AG04449 (cell line): ENCODE data around the gene KCNQ1.

Source experiments
- CTCF ChIA-PET: fragments of 350-600 bp; formaldehyde crosslinking; extraction: SDS; loops from one replicate; lab custom pipeline; 2021; ENCODE audit warnings: antibody characterized with exemption; lab: Yijun Ruan, JAX
- POLR2A ChIA-PET: fragments of 400-600, 350-600 bp; formaldehyde crosslinking; extraction: SDS; loops from one replicate; lab custom pipeline; 2020; ENCODE audit warnings: antibody characterized with exemption, inconsistent platforms; lab: Yijun Ruan, JAX
- DNase-seq: peaks from one replicate; pipeline ENCODE4 v3.0.0-alpha.2; 2010; ENCODE audit warnings: low read depth, low spot score
- H3K4me3 ChIP-seq: 2 replicates; pipeline ENCODE4 v1.5.1; 2011; ENCODE audit warnings: low read depth, mild to moderate bottlenecking, control low read depth, low read length
- TF ChIP-seq, protein P1 (sequence below): IDR thresholded peaks from one replicate; pipeline ENCODE4 v1.5.1; 2011; ENCODE audit warnings: mild to moderate bottlenecking, moderate library complexity, low read length, control low read depth, inconsistent platforms; ENCODE audit not compliant: insufficient read depth; ENCODE audit errors: missing control alignments

KCNQ1 gene

DNA sequence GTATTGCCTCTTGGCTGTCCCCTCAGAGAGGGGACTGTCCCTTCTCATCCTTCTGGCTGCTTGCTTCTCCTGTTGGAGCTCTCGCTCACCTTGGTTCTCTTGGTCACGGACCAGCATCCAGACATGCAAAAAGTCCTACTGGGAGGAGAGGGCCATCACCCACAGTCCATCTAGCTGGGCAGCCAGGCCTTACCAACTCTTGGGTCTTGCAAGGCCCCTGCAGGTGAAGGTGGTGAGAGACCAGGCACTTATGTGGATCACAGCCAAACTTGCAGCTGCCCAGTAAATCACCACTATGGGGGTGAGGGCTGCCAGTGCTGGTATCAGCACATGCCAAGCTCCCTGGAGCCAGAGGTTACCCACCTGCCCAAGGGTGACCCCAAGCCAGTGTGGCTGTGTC lies 218.7 kb downstream of the KCNQ1 start:
- TF ChIP-seq, protein P1, sequence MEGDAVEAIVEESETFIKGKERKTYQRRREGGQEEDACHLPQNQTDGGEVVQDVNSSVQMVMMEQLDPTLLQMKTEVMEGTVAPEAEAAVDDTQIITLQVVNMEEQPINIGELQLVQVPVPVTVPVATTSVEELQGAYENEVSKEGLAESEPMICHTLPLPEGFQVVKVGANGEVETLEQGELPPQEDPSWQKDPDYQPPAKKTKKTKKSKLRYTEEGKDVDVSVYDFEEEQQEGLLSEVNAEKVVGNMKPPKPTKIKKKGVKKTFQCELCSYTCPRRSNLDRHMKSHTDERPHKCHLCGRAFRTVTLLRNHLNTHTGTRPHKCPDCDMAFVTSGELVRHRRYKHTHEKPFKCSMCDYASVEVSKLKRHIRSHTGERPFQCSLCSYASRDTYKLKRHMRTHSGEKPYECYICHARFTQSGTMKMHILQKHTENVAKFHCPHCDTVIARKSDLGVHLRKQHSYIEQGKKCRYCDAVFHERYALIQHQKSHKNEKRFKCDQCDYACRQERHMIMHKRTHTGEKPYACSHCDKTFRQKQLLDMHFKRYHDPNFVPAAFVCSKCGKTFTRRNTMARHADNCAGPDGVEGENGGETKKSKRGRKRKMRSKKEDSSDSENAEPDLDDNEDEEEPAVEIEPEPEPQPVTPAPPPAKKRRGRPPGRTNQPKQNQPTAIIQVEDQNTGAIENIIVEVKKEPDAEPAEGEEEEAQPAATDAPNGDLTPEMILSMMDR = no peak
- H3K4me3 ChIP-seq = no peak overlapping the region
- CTCF ChIA-PET = no interaction called here
- DNase-seq = no peak
- POLR2A ChIA-PET = no interaction called here

DNA sequence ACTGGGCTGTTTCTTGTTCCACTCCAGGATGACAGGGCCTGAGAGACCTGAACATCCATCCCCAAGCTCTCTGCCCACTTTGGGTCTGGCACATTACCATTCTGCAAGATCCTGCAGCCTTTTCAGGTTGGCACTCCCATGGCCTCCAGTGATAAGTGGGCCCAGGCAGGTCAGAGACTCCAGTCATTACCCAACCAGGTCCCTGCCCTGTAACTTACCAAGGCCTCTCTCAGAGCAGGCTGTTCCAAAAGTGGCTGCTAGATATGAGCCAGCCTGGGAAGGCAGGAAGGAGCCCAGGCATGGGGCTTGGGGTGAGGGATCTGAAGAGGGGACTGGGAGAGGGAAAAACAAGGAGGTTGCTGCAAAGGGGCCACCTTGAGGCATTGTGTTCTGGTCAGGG lies 219.1 kb downstream of the KCNQ1 start:
- POLR2A ChIA-PET = no interaction called here
- TF ChIP-seq, protein P1 = no peak
- no peak overlapping the region for H3K4me3 ChIP-seq
- no peak for DNase-seq
- CTCF ChIA-PET = no interaction called here

DNA sequence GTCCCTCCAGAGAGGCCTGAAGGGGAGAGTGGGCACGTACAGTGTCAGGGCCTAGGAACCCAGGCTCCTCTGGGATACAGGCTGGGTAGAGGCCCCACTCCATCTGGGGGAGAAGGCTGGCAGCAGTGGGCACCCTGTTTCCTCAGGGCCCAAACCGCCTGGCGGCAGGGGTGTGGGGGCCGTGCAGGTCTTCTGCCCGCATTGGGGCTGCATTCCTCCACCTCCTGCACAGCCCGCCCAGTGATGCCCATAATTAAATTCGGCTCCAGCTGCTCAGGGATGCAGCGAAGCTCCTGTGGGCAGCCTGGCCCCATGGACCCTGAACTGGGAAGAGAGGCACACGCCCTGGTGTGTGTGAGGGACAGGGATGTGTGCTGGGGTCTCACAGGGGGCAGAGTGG lies 219.6 kb downstream of the KCNQ1 start:
- H3K4me3 ChIP-seq = no peak overlapping the region
- no peak for DNase-seq
- ChIA-PET POLR2A (no interaction called here), CTCF (no interaction called here)
- TF ChIP-seq, protein P1 = no peak

DNA sequence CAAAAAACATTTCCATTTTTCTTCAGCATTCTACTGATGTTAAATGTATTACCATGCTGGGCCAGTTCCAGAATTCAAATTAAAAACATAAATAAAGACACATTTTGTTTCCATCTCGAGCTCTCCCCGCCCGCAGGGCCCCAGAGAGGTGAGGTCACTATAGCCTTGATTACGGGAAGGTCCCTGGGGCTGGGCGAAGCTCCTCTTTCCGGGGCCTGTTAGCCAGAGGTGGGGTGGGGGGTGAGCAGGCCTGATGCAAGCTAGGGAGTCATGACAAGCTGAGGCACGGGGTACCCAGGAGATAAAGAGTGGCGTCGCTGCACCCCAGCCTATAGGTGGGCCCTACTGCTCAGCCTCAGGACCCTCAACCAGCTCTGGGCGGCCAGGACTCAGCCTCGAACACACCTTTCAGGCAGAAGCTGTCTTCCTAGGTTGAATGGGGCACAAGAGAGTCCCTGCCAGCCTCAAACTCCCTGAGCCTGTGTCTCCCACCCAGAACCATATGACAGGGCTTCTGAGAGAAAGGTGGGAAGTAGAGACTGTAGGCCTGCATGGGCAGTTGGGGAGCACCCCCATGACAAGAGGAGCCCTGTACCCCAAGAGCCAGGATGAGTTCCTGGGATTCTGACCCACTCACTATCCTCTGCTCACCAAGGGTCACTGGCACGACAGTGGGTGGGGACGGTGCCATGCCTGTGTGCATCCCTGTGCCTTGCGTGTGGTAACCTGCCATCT lies 220.2 kb downstream of the KCNQ1 start:
- no peak overlapping the region for H3K4me3 ChIP-seq
- POLR2A ChIA-PET = no interaction called here
- TF ChIP-seq, protein P1 = no peak
- DNase-seq = no peak
- CTCF ChIA-PET = no interaction called here

DNA sequence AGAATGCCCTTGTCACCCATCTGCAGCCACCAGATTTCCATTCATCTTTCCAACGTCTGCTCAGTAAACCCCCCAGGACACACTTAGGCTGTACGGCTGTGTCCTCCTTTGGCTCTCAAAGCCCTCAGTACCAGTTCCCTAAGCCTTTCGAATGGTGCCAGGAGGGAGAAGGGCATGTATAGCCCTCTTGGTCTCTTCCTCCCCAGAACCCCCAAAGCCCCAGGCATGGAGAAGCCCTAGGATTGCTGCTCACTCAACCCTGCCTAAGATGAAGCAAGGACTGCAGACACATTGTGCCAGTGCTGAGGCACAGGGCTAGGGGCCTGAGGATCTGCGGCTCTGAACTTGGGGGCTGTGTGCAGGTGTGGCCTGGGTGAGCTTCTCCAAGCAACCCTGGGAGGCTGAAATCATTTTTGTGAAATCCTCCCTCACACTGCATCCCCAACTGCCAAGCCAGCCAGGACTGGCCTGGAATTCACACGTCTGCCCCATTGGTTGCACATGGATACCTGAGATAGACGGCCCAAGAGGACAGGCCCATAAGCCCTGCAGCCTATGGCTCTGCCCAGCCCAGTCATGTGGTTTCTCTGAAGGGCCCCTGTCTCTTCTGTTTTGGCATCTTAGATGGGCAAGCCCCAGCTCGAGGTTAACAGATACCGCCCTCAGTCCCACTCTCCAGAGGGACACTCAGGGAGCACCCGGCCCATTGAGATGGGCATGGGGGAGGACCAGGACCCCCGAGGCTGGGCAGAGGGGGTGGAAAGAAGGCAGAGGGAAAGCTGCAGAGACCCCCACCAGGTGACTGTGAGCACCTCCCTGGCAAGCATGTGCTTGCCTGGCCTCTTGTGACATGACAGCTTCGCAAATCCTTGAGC lies 221.0 kb downstream of the KCNQ1 start:
- DNase-seq = no peak
- TF ChIP-seq, protein P1 = no peak
- ChIA-PET CTCF (no interaction called here), POLR2A (no interaction called here)
- H3K4me3 ChIP-seq = no peak overlapping the region

DNA sequence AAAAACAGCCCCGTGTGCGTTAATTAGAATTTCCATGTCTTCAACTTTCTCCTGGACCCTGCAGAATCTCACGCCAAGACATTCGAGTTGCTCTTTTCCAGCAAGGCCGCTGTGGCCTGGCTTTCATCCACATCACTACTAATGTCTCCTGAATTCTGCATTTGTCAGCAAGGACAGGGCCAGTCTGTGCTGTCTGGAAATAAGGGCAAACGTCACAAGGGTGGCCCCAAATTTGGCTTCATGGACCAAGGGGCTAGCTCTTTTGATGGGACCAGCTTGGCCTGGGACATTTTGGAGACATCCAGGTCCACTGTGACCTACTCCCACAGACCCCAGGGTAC lies 221.6 kb downstream of the KCNQ1 start:
- ChIA-PET CTCF (no interaction called here), POLR2A (no interaction called here)
- DNase-seq = no peak
- TF ChIP-seq, protein P1 = no peak
- H3K4me3 ChIP-seq = no peak overlapping the region
